Endothelial cell of umbilical vein (primary cell): ENCODE results near the gene MED14. TPM values are rescaled to one million over a fixed set of nuclear protein-coding genes. Genes with fewer than 3 reads are reported as not detected.

Experiments
- BruUV-seq: library from RNA; stranded (reverse); fragments of 400-500 nt; replicated peaks from 2 replicates; lab custom pipeline; 2021; lab: Mats Ljungman, UMichigan
- CTCF ChIA-PET: fragments of 300-600, 350-600 bp; sonication (Branson Sonifier 250); formaldehyde crosslinking; loops from one replicate; lab custom pipeline; 2021; ENCODE audit warnings: antibody characterized with exemption, inconsistent platforms; lab: Charles Lee
- POLR2A ChIA-PET: fragments of 300-600, 350-600 bp; sonication (Branson Sonifier 250); formaldehyde crosslinking; loops from one replicate; lab custom pipeline; 2021; ENCODE audit warnings: antibody characterized with exemption, inconsistent platforms; lab: Charles Lee
- DNase-seq: peaks from one replicate; pipeline ENCODE4 v3.0.0-alpha.2; 2011; ENCODE audit warnings: low read depth, low spot score
- FAIRE-seq: peaks from 2 replicates; lab custom pipeline; 2011; peaks lifted over from hg19 to GRCh38; lab: Jason Lieb, UNC
- H2AFZ ChIP-seq: 2 replicates; pipeline ENCODE4 v1.6.0; 2012; ENCODE audit warnings: low read depth, low read length, control low read depth, inconsistent platforms
- H3K27ac ChIP-seq: 2 replicates; pipeline ENCODE4 v1.5.1; 2011; ENCODE audit warnings: low read depth, mild to moderate bottlenecking, control low read depth, low read length, moderate library complexity; ENCODE audit not compliant: insufficient read depth
- H3K27me3 ChIP-seq, 2 experiments: 2 replicates each; pipeline versions ENCODE4 v1.6.0 to v1.6.1; 2011; ENCODE audit warnings: low read length in 2 of 2, mixed read lengths in 1 of 2; ENCODE audit not compliant: control insufficient read depth in 2 of 2, insufficient read depth in 2 of 2
- H3K36me3 ChIP-seq, 2 experiments: 2 replicates in 1 of 2; 3 replicates in 1 of 2; pipeline ENCODE4 v1.5.1; 2011; ENCODE audit warnings: low read length in 2 of 2, mild to moderate bottlenecking in 1 of 2, moderate library complexity in 1 of 2; ENCODE audit not compliant: control insufficient read depth in 2 of 2, insufficient read depth in 2 of 2; ENCODE audit errors: extremely low read depth in 1 of 2
- H3K4me1 ChIP-seq: 3 replicates; pipeline ENCODE4 v1.5.1; 2011; ENCODE audit warnings: mild to moderate bottlenecking, low read length; ENCODE audit not compliant: control insufficient read depth, insufficient read depth; ENCODE audit errors: extremely low read depth
- H3K4me2 ChIP-seq: 2 replicates; pipeline ENCODE4 v1.6.1; 2011; ENCODE audit warnings: low read length, control low read depth, mixed read lengths; ENCODE audit not compliant: insufficient read depth
- H3K4me3 ChIP-seq, 3 experiments: fragments of 200-600 bp in 1 of 3; sonication (generic), shearing (Covaris generic) in 1 of 3; replicated peaks in 1 of 3; 2 replicates each; pipeline ENCODE4 v1.5.1; 2011 to 2016; ENCODE audit warnings: control low read depth in 3 of 3, low read length in 3 of 3, mild to moderate bottlenecking in 2 of 3, inconsistent platforms in 1 of 3, low read depth in 1 of 3, moderate library complexity in 1 of 3; ENCODE audit not compliant: insufficient read depth in 1 of 3
- H3K79me2 ChIP-seq: 2 replicates; pipeline ENCODE4 v1.6.0; 2012; ENCODE audit warnings: low read length, inconsistent platforms; ENCODE audit not compliant: control insufficient read depth, insufficient read depth
- H3K9ac ChIP-seq: replicated peaks from 2 replicates; pipeline ENCODE3; 2011; ENCODE audit warnings: low read length, control low read depth; ENCODE audit not compliant: insufficient read depth; ENCODE audit errors: extremely low read depth
- H3K9me1 ChIP-seq: replicated peaks from 3 replicates; pipeline ENCODE4 v1.6.0; 2011; ENCODE audit warnings: mild to moderate bottlenecking, low read length; ENCODE audit not compliant: control insufficient read depth, insufficient read depth; ENCODE audit errors: extremely low read depth
- H3K9me3 ChIP-seq: replicated peaks from 2 replicates; pipeline ENCODE4 v1.5.1; 2012; ENCODE audit warnings: low read length, inconsistent platforms; ENCODE audit not compliant: control insufficient read depth, insufficient read depth
- H4K20me1 ChIP-seq: replicated peaks from 2 replicates; pipeline ENCODE3; 2011; ENCODE audit warnings: mild to moderate bottlenecking, low read length; ENCODE audit not compliant: control insufficient read depth, insufficient read depth; ENCODE audit errors: extremely low read depth
- CTCF ChIP-seq, 2 donors: IDR thresholded peaks; 1 replicate in 1 of 2; 2 replicates in 1 of 2; pipeline ENCODE4 v1.5.1; 2011; ENCODE audit warnings: low read length in 2 of 2, mild to moderate bottlenecking in 2 of 2, moderate library complexity in 2 of 2, control low read depth in 1 of 2, inconsistent platforms in 1 of 2, low read depth in 1 of 2; ENCODE audit not compliant: insufficient read depth in 1 of 2; ENCODE audit errors: extremely low read depth in 1 of 2
- EZH2 ChIP-seq: IDR thresholded peaks from 2 replicates; pipeline ENCODE4 v1.6.1; 2012; ENCODE audit warnings: borderline replicate concordance, low read depth, mild to moderate bottlenecking, moderate library complexity, low read length, inconsistent platforms; ENCODE audit not compliant: severe bottlenecking
- FOS ChIP-seq: IDR thresholded peaks from 2 replicates; pipeline ENCODE4 v1.6.1; 2011; ENCODE audit warnings: mild to moderate bottlenecking, low read length, moderate library complexity, borderline replicate concordance; ENCODE audit not compliant: insufficient read depth
- GATA2 ChIP-seq: IDR thresholded peaks from 2 replicates; pipeline ENCODE4 v1.7.0; 2011; ENCODE audit warnings: low read depth, mild to moderate bottlenecking, moderate library complexity, mixed read lengths, low read length; ENCODE audit not compliant: insufficient read length, insufficient read depth
- JUN ChIP-seq: IDR thresholded peaks from 2 replicates; pipeline ENCODE4 v1.6.1; 2011; ENCODE audit warnings: borderline replicate concordance, low read depth; ENCODE audit not compliant: insufficient read length, insufficient read depth
- MAX ChIP-seq: IDR thresholded peaks from 2 replicates; pipeline ENCODE4 v1.6.1; 2011; ENCODE audit not compliant: insufficient read depth, insufficient read length
- MYC ChIP-seq: IDR thresholded peaks from one replicate; pipeline ENCODE4 v1.6.1; 2011; ENCODE audit warnings: mild to moderate bottlenecking, low read depth, low read length
- POLR2A ChIP-seq: IDR thresholded peaks from 2 replicates; pipeline ENCODE4 v1.6.1; 2012; ENCODE audit warnings: low read depth, mild to moderate bottlenecking, control low read depth, low read length
- POLR2AphosphoS5 ChIP-seq: IDR thresholded peaks from 2 replicates; pipeline ENCODE4 v1.6.1; 2012; ENCODE audit warnings: low read depth, mild to moderate bottlenecking, control low read depth, low read length, moderate library complexity; ENCODE audit not compliant: insufficient read depth
- dilution Hi-C: fragments of 300-500 bp; cut with MboI; formaldehyde crosslinking; loops from one replicate; pipeline ENCODE4 v1.15.0; 2019; ENCODE audit warnings: low sequenced_read_pairs; ENCODE audit not compliant: extremely low pct_ligation_motif_present
- intact Hi-C: fragments of 100-400 bp; cut with micrococcal nuclease; formaldehyde crosslinking; loops from one replicate; pipeline ENCODE4 v1.10.0; 2022
- polyA plus RNA-seq, 4 experiments: library from polyadenylated mRNA; depleted of rRNA in 3 of 4; stranded (reverse) in 3 of 4; unstranded in 1 of 4; fragments of >200 nt; gene quantifications; 2 replicates each; pipeline versions ENCODE4 v1.2.1 to v1.2.3, GENCODE V29; 2011 to 2012; ENCODE audit warnings: missing spikeins in 1 of 4
- total RNA-seq: library from RNA; stranded (reverse); gene quantifications from 2 replicates; pipeline ENCODE4 v1.2.3, GENCODE V29; 2021

The MED14 gene
- total and polyA plus RNA-seq, 2 donors (not counting 3 experiments of a cell fraction or from before 2014, with no cell fraction given), result 25.6 to 55.8 TPM

DNA sequence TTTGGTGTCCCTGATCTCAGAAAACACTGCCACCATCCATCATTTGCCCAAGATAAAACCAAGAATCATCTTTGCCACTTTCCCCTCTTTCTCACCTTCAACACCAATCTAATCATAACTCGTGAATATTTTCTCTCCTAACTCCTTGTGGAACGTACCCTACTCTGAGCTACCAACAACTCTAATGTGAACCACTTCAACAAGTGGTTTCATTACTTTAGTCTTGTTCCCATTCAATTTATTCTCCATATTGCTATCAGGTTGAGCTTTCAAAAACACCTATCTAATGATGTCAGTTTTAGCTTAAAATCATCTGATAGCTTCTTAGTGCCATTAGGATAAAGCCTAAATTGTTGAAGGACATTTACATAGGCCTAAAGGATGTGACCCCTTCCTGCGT lies 48.2 kb downstream of the MED14 start:
- TF ChIP-seq POLR2A (no peak), CTCF (IDR thresholded peaks at IDR 0.05; ENCODE audit: extremely low read depth in 1 of 2, insufficient read depth in 1 of 2, low read depth in 1 of 2, low read length in 2 of 2) (no peak), GATA2 (no peak), EZH2 (no peak), JUN (no peak), MAX (no peak), POLR2AphosphoS5 (no peak), MYC (no peak), FOS (no peak)
- Histone ChIP-seq H3K9me1 (no peaks in the 10 kb centered on the region), H4K20me1 (no peaks in the 10 kb centered on the region), H2AFZ (no peak overlapping the region), H3K9ac (no peak overlapping the region), H3K27me3 (no peaks in the 10 kb centered on the region), H3K4me3 (no peak overlapping the region), H3K9me3 (no peaks in the 10 kb centered on the region), H3K79me2 (no peaks in the 10 kb centered on the region), H3K27ac (no peak overlapping the region), H3K4me2 (no peak overlapping the region), H3K4me1 (no peaks in the 10 kb centered on the region), H3K36me3 (no peaks in the 10 kb centered on the region)
- FAIRE-seq (no peak), DNase-seq (no peak)
- POLR2A ChIA-PET, result no interaction called here
- intact Hi-C loops (no loop called here), dilution Hi-C loops (no loop called here)
- BruUV-seq, result no TSS peak
- CTCF ChIA-PET, result interaction anchor here (1.4 to 1.5 kb wide), 2 partner anchors 107 to 428 kb away, joined by 3 to 7 read pairs; no protein-coding TSS in a partner anchor
